Daoy (cell line): ENCODE data around the gene FASTK. TPM values are rescaled to one million over a fixed set of nuclear protein-coding genes. Genes with fewer than 3 reads are reported as not detected.

Source experiments
- DNase-seq: peaks from one replicate; pipeline ENCODE4 v3.0.0-alpha.2; 2015; ENCODE audit warnings: low read depth
- total RNA-seq: library from RNA; depleted of rRNA; stranded (reverse); fragments of >200 nt; shearing (Covaris generic); gene quantifications from 2 replicates; pipeline ENCODE4 v1.2.3, GENCODE V29; 2014

The FASTK gene
- total RNA-seq, 1 experiment from 2014 or later: 111 TPM

DNA sequence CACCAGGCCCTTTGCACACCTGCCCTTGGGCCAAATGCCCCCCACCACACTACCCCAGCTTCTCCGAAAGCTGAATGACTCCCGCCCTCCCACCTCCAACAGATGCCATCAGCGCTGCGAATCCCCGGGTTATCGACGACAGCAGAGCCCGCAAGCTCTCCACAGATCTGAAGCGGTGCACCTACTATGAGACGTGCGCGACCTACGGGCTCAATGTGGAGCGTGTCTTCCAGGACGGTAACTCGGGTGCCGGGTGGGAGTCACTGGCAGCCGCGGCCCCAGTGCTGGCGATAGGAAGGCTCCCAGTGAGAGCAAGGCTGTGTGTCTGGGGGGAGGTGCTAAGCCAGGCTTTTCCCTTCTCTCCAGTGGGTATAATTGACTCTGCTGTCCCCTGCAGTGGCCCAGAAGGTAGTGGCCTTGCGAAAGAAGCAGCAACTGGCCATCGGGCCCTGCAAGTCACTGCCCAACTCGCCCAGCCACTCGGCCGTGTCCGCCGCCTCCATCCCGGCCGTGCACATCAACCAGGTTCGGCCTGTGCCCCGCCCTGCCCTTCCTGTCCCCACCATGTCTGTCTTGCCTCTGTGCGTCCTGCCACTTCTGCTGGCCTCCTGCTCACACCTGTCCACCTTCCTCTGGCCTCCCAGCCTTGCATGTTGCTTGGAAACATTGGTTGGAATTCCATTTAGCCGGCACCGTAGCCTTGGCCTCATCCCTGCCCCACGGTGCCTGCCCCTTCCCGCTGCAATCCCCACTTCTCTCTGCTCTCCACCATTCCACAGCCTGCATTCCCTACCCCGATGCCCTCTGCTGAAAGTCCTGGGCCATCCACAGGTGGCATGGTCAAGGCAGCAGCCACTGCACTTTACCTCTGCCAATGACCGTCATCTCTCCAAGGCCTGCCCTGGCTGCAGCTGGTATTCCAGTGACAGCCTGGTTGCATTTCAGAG is 37.8 kb upstream of the FASTK start:
- DNase-seq: no peak

DNA sequence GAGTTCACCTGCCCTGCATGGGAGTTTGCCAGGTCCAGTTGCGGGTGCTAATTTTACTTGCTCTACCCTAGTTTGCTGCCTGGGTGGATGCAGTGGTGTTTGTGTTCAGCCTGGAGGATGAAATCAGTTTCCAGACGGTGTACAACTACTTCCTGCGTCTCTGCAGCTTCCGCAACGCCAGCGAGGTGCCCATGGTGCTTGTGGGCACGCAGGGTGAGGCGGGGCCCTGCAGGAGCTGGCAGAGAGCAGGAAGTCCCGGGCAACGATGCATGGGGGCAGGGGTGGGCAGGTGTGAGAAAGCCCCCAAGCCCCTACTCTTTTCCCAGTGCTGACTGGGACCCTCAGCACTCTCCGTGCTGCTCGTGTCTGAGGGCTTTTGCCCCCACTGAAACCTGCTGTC is 37.0 kb upstream of the FASTK start:
- no peak for DNase-seq

DNA sequence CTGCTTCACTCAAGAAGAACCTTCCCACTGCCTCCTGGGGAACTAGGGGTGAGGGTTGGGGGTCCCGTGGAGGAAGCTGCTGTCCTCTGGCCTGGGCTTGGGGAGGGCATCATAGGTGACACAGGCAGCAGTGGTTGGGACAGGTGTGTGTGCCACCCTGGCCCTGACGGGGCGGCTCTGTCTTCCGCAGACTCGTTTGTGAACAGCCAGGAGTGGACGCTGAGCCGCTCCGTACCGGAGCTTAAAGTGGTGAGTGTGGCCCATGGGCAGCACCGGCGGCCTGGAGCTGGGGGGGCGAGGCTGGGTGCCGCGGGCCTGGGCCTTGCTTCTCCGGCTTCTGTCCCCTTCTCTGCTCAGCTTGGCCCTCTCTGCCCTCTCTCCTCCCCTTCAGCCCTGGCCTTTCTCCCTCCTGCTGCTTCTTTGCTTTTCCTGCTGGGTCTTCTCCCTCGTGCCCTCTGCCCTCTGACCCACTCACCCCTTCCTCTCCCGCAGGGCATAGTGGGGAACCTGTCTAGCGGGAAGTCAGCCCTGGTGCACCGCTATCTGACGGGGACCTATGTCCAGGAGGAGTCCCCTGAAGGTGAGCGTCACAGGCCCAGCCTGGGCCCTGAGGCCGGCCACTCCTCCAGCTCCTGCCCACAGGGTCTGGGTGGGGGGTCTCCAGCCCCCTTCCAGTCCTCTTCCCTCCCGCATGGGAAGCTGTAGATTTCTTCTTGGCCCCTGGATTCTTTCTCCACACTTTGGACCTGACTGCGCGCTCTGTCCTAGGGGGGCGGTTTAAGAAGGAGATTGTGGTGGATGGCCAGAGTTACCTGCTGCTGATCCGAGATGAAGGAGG is 36.2 kb upstream of the FASTK start:
- no peak for DNase-seq

DNA sequence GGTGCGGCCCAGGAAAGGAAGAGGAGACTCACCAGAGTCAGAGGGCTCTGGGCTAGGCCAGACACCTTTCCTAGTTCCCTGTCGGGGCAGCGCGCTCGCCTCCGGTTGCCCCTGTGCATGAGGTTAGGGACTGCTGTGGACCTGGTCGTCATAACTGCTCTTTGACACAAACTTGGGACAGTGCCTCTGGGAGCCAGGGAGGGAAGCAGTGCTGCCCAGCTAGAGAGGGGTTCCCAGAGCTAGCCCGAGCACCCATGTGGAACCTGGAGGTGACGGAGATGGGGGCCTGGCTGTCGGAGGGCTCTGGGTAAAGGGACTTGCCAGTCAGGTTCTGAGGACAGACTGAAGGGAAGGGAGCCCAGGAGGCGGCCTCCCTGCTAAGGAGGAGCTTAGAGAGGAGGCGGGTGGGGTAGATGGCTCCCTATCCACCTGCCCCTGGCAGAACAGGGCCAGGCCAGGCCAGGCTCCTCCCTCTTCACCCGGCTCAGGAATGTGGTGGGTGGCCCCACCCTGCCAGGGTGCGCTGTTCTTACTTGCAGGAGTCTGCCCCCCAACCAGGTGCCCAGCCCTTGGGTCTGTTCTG is 35.3 kb upstream of the FASTK start:
- DNase-seq: no peak

DNA sequence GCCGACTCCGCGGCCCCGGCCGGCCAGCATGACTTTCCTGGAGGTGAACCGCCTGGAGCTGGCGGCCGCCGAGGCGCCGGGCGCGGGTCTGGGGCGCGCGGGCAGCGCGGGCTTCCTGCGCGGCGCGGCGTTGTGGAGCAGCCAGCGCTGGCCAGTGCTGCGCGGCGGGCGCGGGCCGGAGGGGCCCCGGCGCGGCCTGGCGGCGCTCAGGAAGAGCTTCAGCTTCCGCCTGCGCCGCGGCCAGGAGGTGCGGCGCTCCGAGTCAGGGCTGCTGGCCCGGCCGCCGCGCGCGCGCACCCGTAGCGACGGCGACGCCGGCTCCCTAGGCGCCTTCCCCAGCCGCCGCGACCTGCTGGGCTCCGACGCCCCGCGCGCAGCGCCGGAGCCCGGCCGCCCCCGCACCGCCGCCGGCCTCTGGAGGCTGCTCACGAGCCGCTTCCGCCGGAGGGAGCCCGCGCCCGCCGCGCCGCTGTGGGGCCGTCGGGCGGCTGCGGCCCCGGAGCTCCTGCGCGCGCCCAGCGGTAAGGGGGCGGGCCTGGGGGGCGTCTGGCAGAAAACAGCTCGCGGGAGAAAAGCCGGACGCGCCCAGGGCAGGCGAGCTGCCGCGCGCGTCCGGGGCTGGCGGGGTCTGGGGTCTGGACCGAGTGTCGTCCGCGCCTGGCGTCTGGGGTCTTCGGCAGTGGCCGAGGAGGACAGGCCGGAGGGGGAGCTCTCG is 34.7 kb upstream of the FASTK start:
- no peak for DNase-seq

DNA sequence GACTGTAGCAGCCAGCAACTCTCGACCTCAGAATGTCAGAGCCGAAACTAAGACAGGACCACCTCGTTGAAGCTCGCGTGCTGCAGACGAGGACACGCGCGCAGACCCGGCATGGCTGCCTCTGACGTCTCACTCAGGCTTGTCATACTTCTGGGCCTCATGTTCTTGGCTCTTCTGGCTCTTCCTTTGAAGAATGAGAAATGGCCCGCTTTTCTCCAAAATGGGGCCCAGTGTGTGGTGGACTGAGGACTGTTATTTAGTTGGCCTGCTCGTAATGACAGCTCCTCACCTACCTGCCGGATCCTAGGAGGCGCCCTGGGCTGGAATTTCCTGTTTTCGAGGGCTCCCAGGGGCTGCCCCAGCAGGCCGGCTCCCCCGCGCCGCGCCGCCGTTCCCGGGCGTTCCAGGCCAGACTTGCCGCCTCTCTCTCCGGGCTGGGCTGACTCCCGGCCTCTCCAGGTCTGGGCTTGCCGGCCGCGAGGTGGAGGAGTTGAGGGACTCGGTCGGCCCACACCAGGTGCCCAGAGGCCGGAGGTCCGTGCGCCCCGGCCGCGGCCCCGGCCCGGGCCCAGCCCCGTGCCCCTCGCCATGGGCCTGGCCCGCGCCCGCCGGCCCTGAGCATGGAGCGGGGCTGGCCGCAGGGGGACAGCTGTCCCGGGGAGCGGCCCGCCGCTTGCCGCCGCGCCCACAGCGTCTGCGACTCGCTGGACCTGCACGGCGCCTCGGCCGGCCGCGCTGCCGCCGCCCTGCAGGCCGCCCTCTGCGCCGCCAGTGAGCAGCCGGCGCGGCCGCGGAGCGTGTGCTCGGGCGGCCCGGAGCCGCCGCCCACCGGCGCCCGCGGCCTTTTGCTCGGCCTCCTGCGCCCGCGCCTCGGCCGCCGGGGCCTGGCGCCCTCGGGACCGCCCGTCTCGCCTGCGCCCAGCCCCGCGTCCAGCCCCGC is 33.8 kb upstream of the FASTK start:
- no peak for DNase-seq

GRCh38 chr7:151113344-151114150 is 32.9 kb upstream of the FASTK start:
- DNase-seq: peak; percentile 77

- peak; percentile 88 for DNase-seq
Observed at GRCh38 chr7:151110941-151111645, 30.5 kb upstream of the FASTK start.

DNA sequence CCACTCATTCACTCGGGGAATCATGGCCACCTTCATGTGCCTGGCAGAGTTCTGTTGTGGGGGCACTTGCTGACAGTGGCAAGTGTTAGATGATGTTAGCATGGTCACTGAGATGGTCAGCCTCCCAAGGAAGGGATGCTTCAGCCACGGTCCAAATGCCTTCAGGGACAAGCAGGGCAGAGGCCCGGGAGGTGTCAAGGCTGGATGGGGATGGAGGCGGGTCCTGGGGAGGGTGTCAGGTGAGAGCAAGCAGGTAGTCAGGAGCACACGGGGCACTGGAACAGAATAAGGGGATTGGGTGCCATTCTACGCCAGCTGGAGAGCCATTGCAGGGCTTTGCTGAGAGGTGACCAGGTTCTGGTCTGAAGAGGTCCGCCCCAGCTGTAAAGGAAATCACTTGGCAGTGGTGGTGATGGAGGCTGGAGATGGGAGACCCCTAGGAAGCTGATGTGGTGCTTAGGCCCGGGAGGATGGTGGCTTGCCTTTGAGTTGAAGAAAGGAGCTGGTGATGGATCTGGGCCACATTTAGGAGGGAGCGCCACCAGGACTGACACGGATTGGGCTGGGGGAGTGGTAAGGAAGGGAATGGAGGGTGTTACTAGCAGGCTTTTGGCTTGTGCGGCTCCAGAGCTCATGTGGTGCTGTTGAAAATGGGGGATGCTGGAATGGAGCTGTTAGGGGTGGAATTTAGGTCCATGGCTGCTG is 29.8 kb upstream of the FASTK start:
- no peak for DNase-seq

DNA sequence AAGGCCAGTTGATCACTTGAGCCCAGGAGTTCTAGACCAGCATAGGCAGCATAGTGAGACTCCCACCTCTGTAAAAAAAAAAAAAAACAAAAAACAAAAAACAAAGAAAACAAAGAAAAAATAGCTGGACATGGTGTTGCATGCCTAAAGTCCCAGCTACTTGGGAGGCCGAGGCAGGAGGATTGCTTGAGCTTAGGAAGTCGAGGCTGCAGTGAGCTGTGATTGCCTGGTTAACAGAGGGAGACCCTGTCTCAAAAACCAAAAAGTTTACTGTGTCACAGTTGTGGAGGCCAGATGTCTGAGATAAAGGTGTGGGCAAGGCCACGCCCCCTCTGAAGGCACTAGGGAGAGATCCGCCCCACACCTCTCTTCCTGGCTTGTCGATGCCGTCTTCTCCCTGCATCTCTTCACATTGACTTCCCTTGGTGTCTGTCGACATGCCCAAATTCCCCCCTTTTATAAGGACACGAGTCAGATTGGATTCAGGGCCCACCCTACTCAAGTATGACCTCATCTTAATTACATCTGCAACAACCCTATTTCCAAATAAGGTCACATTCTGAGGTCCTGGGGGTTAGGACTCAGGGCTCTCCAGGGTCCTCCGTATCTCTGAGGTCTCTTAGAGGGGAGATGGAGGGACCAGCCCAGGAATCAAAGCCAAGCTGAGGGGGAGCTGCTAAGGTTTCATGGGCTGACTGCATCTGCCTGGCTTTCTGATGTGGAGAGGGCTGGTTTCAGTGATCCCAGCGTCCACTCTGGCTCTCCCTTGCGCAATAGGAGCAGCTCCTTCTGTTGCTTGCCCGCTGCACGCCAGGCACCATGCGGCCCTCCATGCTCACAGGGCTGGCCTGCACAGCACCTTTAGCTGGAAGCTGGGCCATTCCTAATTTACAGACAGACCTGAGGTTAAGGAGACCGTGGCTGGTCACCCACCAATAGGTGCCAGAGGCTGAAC is 28.8 kb upstream of the FASTK start:
- DNase-seq: no peak

DNA sequence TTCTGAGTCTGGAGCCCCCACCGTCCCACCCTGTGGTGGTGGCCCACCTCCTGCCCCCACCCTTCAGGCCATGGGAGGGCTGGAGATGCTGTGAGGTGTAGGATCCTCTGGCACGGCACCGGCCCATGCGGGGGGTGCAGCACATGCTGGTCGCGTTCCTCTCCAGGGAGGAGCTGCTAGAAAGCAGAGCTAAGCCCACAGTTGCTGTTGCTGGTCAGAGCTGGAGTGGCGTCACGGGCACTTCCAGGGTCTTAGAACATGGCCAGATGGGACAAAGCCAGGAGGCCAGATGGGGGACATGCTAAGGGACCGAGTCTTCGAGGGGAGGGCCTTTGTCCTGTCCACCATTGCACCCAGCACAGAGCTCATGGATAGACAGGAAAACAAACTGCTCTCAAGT is 27.3 kb upstream of the FASTK start:
- no peak for DNase-seq

DNA sequence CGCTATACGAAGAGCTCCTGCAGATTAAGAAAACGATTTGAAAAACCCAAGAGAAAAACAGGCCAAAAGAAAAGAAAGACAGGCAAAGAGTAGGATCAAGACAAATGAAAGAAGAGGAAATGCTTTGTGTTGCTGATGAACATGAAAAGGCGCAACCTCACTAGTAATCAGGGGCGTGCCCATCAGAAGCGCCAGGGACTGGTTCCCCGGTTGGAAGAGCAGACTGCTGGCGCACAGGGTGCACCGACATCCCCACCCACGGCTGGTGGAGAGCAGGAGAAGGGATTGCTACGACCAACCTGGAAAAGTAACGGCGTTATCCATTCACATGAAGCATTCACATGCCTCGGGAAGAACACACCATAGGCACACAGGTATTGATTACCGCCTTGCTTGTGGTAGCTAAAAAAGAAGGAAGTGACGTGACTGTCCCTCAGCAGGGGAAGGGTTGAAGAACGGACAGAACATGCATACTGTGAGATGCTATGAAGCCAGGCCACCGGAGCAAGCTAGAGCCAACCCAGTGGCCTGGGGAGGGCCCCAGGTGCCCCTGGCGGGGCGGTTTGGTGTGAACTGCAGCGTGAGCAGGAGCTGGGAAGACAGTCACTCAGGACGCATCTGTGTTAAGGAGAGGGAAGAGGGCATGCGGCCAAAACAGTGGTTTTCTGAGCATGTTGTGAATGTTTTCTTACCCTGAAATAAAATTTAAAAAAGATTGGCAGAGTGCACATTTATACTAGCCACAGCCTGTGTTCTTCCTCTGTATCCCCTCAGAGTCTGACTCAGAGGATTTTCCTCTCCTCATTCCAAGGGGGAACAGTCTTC is 24.0 kb upstream of the FASTK start:
- DNase-seq: no peak

- no peak for DNase-seq
Observed at GRCh38 chr7:151103973-151104372, 23.4 kb upstream of the FASTK start.

GRCh38 chr7:151102991-151103390 is 22.4 kb upstream of the FASTK start:
- no peak for DNase-seq

GRCh38 chr7:151101621-151102396 is 21.2 kb upstream of the FASTK start:
- no peak for DNase-seq

DNA sequence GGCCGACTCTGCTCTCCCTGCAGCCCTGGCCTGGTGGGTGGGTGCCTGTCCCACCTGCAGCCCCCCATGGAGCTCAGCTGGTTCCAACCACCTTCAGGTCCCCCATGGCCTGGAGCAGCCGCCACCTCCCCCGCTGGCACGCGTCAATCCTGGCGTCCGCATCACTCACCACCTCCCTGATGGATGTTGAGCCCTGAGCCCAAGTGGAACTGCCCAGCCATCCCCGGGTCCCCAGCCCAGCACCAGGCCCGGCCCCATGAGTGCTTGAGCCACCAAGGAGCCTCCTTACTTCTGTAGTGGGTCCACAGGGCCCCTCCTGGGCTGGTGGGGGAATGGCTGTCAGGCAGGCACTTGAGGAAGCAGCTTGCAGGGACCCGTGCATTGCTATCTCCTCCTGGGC is 20.3 kb upstream of the FASTK start:
- DNase-seq: no peak
